GM18907 (cell line): ENCODE measurements around the gene NUTM1.
A peak's percentile ranks its signal among the peaks of the same experiment; 100 is the strongest.
"Not testable (repeated sequence)": the region's sequence is repeated elsewhere in the genome, so short reads cannot be mapped to it uniquely, and the experiment has no call there.

Source experiments
- ATAC-seq: cut with Tn5 transposase; IDR thresholded peaks from one replicate; pipeline ENCODE4 v1.9.1; 2021; ENCODE audit warnings: mild to moderate bottlenecking, moderate library complexity; ENCODE audit not compliant: unreplicated experiment

Gene NUTM1

GRCh38 chr15:34336991-34337556 is 6.0 kb upstream of the NUTM1 start:
- peak; percentile 16 for ATAC-seq

- peak; percentile 82 for ATAC-seq
These were observed 5.4 kb upstream of the NUTM1 start, which contains the start of gene SLC12A6 for GRCh38 chr15:34337557-34338306. SLC12A6 (minus strand) TSS chr15:34337781; CDS start chr15:34336680, 1,101 bp downstream.

- ATAC-seq, result no peak
These were observed 4.8 kb upstream of the NUTM1 start for GRCh38 chr15:34338347-34338746.

GRCh38 chr15:34339946-34340345 is 3.2 kb upstream of the NUTM1 start:
- no peak for ATAC-seq

GRCh38 chr15:34341381-34342212 is 1.5 kb upstream of the NUTM1 start:
- ATAC-seq, result no peak

- ATAC-seq, result not testable (repeated sequence)
These were observed 840 bp upstream of the NUTM1 start for GRCh38 chr15:34342213-34342736.

GRCh38 chr15:34347951-34348638 is 5.0 kb downstream of the NUTM1 start:
- ATAC-seq, result no peak

- no peak for ATAC-seq
These were observed 5.7 kb downstream of the NUTM1 start for GRCh38 chr15:34348735-34349300.

- no peak for ATAC-seq
These were observed 6.7 kb downstream of the NUTM1 start for GRCh38 chr15:34349769-34350168.

GRCh38 chr15:34352996-34353395 is 9.9 kb downstream of the NUTM1 start:
- ATAC-seq, result not testable (repeated sequence)

GRCh38 chr15:34353627-34354026 is 10.5 kb downstream of the NUTM1 start:
- ATAC-seq, result no peak

GRCh38 chr15:34354286-34354685 is 11.2 kb downstream of the NUTM1 start:
- no peak for ATAC-seq

GRCh38 chr15:34355241-34355640 is 12.1 kb downstream of the NUTM1 start:
- no peak for ATAC-seq

GRCh38 chr15:34357653-34358052 is 14.5 kb downstream of the NUTM1 start:
- ATAC-seq, result no peak

GRCh38 chr15:34358367-34358766 is 15.3 kb downstream of the NUTM1 start:
- no peak for ATAC-seq

GRCh38 chr15:34358948-34359347 is 15.8 kb downstream of the NUTM1 start:
- ATAC-seq, result no peak

- ATAC-seq, result no peak
These were observed 16.3 kb downstream of the NUTM1 start for GRCh38 chr15:34359416-34359815.

- no peak for ATAC-seq
These were observed 17.2 kb downstream of the NUTM1 start for GRCh38 chr15:34360298-34360697.

GRCh38 chr15:34361278-34361677 is 18.2 kb downstream of the NUTM1 start:
- no peak for ATAC-seq

GRCh38 chr15:34362047-34362773 is 19.1 kb downstream of the NUTM1 start:
- no peak for ATAC-seq
